HuH-7.5 (cell line): ENCODE measurements around the gene SAG.

Experiments
- DNase-seq: peaks from one replicate; pipeline ENCODE4 v3.0.0; 2011; ENCODE audit warnings: low spot score

Gene SAG

DNA sequence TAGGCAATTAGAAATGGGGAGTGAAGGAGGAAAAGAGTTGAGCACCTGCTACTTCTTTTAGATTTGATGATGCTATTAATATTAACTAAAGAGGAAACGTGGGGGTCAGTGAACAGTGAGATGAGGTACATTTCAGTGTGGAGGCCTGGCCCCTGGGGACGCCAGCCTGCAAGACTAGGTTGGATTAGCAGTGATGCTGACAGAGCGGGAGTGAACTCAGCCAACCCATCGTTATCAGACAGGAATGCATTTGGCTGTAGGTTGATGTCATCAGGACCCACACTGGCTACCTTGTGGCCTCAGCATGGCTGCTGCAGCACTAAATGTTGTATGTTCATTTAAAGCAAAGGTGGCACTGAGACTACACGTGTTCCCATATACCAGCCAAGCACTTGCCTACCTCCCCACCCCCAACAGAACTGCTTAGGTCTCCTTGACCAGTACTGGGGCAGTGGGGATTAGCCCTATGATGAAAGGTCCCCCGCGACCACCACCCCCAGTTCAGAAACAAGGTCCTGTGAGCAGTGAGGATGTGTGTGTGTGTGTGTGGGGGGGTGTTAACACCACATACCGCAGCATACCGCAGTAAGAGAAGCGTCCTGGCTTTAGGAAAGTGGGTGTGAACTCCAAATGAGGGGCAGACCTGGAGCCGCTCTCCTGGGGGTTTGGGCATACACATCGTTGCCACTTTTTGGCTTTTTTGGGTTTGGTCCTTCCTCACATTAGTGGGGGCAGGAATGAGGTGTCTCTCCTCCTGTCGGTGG is 72.7 kb downstream of the SAG start:
- no peak for DNase-seq

DNA sequence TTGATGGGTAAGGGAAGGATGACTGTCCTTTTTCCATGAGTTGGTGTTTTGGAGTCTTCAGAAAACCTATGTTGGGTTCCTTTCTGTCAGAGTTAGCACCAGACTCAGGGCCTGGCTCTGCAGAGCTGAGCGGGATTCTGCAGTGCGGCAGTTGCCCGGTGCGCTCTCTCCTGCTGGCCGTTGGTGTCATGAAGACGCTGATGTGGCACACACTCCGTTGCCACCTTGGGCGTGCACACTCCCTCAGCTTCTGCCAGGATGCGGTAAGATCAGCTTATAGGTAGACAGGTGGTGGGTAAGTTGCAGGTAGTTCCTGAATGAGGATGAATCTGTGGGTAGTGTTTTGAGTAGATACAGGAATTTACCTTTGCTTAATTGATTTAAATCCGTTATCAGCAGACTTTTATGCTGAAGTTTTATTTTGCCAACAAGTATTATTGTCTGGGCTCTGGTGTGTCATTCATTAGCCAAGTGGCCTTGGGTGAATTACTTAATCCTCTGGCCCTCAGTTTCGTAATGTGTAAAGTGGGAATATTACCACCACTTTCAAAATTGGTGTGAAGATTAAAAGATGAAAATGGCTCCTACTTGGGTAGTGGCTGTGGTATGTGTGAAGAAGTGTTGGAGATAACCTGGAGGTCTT is 73.5 kb downstream of the SAG start:
- DNase-seq = no peak

DNA sequence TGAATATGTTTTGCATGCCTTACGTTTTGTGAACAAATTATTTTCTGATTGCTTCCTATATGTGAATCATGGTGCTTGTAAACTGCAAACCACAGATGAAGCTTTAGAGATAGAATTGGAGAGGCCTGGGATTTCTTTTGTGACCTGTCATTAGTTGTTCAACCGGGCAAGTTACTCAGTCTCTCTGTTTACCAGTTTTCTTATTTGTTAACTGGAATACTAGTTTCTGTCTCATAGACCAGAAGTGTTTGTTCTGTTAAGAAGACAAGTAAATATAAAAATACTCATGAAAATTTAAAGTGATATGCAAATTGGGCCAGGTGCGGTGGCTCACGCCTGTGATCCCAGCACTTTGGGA is 74.0 kb downstream of the SAG start:
- DNase-seq = no peak

DNA sequence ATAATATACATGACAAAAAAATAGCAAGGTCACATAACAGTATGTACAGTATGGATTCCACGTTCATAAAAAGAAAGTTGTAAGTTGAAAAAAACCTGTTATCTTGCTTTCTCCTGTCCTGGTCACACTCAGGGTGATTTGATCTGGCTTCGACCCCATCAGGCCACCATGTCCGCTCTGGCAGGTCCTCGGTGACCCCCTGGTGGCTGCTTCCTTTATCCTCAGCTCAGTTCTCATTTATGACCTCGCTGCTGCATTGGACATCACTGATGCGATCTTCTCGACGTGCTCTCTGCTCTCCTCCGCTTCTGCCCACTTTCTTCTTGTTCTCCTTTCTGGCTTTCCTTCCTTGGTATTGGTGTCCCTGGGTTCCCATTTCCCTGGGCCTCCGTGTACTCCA is 76.4 kb downstream of the SAG start:
- no peak for DNase-seq

DNA sequence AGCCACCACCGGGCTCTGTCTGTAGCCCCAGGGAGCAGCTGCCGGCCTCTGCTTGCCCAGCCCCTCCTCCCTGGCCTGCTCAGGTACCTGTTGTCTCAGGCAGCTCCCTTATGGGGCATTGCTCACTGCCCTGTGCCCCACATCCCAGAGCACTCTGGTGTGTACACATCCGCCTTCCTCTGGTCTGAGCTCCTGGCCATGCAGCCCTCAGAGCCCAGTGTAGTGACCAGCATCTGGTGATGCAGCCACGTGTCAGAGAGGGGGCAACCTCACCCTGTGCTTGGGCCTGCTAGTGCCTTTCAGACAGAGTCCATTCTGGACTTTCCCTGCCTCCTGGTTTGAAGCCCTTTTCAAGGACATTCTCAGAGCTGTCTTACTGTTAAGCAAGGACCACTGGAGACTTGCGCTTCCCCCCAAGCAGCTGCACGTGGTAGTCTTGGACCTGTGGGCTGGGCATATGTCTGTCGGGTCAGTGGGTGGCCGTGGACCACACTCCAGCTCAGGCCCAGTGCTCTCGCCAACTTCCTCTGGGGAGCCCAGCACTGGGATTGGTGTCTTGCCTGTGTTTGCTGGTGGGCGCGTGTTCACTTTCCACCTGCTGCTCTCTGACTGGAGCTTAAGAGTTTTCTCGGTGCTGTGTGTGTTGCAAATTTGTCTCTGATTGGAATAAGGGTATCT is 77.3 kb downstream of the SAG start:
- DNase-seq = no peak

DNA sequence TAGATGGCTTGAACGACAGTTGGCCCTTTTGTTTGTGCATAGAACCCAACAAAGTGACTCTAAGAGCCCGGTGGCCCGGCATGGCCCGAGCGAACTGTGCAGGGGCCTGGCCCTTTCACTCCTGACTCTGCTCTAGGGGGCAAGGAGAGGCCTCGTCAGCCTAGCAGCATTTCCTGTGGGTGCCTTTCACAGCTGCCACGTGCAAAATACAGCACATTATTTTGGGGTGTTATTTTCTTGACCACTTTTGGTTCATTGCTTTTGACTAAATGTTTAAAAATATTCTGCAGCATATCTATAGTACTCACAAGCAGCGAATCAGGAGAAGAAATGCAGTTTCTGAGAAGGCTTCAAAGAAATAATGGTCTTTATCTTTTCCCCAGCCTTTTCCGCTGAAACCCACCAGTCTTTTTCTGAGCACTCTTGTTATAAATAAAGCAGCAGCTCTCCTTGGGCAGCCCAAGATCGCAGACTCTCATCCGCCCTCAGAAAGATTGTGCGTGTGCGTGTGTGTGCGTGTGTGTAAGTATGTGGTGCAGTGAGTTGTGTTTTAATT is 78.0 kb downstream of the SAG start:
- DNase-seq = no peak

DNA sequence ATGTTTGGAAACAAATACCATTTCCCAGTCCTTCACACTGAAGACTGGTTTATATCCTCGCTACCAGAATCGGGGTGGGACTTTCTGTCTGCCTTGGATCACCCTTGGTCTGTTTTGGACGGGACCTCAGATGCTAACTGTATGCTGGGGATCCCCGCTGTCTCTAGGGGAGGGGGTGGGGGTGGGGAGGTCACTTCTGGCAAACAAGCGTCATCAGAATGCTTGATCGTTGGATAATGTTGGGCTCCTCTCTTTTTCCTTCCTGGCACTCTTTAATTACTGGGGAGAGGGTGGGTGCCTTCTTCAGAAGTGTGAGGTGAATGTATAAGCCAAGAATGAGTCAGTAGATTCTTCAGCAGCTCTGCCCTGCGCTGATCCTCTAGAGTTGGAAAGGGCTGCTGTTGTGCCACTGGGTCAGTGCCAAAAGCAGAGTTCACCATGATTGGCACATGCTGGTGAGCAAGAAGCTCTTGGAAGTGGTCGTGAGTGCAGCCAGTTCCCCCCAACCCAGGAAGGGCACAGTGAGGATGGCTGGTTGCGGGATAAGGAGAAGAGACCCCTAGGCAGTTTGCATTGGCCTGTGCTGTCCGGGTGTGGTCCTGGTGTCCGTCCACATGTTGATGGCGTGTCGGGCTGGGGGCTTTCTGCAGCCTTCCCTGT is 78.9 kb downstream of the SAG start:
- no peak for DNase-seq

DNA sequence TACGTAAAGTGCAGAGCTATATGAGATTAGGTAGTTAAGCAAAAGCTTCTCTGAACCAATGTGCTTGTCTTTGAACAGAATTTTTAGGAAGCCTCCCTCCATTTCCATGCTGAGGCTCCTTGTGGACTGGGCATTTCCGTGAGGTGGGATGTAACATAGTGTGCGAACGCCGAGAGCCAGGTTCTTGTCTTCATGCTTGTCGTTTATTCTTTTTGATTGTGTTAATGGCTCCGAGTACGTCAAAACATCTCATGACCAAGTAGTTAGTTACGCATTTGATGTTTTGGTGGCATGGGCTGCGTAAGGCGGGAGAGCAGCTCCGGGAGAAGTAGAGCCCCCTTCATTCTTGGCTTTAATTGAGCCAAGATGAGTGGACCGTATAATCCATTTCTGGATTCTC is 79.6 kb downstream of the SAG start:
- DNase-seq = no peak

DNA sequence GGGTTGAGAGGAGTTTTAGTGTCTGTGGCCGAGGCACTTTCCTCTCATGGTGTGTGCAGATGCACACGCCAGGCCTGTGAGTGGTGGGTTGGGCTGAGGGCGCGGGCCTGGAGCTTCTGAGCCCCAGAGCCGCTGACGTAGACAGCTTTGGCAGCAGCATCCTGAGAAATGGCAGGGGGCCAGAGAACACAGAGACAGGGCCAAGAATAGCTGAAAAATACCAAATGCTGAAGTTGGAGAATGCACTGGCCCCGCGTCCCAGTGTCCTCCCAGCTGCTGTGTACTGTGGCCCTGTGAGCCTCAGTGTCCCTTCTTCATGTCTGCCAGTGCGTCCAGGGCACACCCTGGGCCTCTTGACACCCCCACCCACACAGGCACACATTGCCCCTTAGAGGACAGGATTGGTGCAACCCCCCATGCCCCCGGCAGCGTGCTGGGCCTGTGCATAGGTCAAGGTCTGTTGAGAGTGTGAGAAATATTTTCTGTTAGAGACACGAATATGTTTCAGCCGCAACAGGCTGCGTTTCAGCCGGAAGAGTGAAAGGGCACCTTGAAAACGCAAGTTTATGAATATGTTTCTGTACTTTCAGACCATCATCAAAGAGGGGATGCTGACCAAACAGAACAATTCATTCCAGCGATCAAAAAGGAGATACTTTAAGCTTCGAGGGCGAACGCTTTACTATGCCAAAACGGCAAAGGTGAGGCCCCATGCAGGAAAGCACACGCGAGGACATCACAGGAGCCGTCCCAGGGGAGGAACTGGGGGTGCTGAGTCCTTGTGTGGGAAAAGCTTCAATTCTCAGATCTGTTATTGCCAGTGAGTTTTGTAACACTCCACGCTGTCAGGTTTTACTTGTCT is 80.3 kb downstream of the SAG start:
- DNase-seq = no peak

DNA sequence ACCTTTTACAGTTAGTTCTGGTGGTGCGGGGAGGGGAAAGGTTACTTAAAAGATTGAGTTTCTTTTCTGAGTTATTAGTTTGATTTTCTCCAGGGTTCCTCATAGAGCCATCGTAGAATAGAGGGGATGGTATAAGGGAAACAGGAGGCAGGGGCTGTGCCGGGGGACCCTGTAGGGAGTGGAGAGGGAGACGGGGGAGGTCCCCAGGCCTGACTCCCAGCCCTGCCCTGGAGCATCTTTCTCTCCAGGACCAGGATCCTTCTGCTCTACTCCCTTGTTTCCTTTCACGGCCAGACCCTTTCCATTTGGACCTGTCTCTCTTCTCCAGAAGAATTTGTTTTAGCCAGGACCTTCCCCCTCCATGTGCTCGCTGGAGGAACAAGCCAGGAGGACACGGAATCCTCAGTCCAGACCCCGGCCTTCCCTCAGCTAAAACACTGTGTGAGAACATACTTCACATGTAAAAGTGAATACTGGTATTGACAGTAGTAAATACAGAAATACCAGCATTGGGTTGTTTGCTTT is 82.0 kb downstream of the SAG start:
- no peak for DNase-seq

DNA sequence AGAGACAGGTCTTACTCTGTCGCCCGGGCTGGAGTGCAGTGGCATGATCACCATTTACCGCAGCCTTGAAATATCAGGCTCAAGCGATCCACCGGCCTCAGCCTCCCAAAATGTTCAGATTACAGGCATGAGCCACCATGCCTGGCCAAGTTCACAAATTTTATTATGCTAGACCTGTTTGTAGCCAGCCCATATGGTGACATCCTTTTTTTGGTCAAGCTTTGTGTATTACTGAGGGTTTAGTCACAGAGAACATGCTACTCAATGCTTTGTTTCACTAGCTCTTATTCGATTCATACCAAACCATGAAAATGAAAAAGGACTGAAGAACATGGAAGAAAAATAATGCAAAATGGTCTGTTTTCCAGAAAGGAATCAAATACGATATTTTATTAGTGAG is 88.1 kb downstream of the SAG start:
- DNase-seq = no peak
